Keratinocyte (primary cell): Measurements from ENCODE around the gene DRD1. TPM values are rescaled to one million over a fixed set of nuclear protein-coding genes. Genes with fewer than 3 reads are reported as not detected.

Experiments
- DNase-seq: peaks from one replicate; pipeline ENCODE4 v3.0.0-alpha.2; 2011; ENCODE audit warnings: low read depth, missing footprints, low spot score
- FAIRE-seq: peaks from 2 replicates; lab custom pipeline; 2011; peaks lifted over from hg19 to GRCh38; lab: Jason Lieb, UNC
- H2AFZ ChIP-seq: 2 replicates; pipeline ENCODE4 v1.6.0; 2012; ENCODE audit warnings: low read length, control low read depth, inconsistent platforms; ENCODE audit not compliant: control insufficient read depth
- H3K27ac ChIP-seq: 2 replicates; pipeline ENCODE4 v1.5.1; 2011; ENCODE audit warnings: low read length; ENCODE audit not compliant: control insufficient read depth, insufficient read depth
- H3K27me3 ChIP-seq: 3 replicates; pipeline ENCODE4 v1.6.0; 2011; ENCODE audit warnings: low read length; ENCODE audit not compliant: control insufficient read depth, insufficient read depth; ENCODE audit errors: extremely low read depth
- H3K36me3 ChIP-seq, 2 experiments: 2 replicates in 1 of 2; 3 replicates in 1 of 2; pipeline ENCODE4 v1.5.1; 2011; ENCODE audit warnings: low read length in 2 of 2, mild to moderate bottlenecking in 1 of 2; ENCODE audit not compliant: control insufficient read depth in 2 of 2, insufficient read depth in 2 of 2; ENCODE audit errors: extremely low read depth in 1 of 2
- H3K4me1 ChIP-seq: 3 replicates; pipeline ENCODE4 v1.5.1; 2011; ENCODE audit warnings: low read length; ENCODE audit not compliant: control insufficient read depth, insufficient read depth; ENCODE audit errors: extremely low read depth
- H3K4me2 ChIP-seq: 3 replicates; pipeline ENCODE4 v1.6.0; 2011; ENCODE audit warnings: low read depth, low read length; ENCODE audit not compliant: control insufficient read depth, insufficient read depth; ENCODE audit errors: extremely low read depth
- H3K4me3 ChIP-seq, 3 experiments: fragments of 200-600 bp in 1 of 3; sonication (generic) in 1 of 3; 2 replicates in 2 of 3; 3 replicates in 1 of 3; pipeline ENCODE4 v1.5.1; 2011 to 2016; ENCODE audit warnings: low read length in 3 of 3, mild to moderate bottlenecking in 3 of 3, control low read depth in 2 of 3, inconsistent platforms in 1 of 3, low read depth in 1 of 3, mixed read lengths in 1 of 3, mixed run types in 1 of 3, moderate library complexity in 1 of 3; ENCODE audit not compliant: control insufficient read depth in 2 of 3, insufficient read depth in 2 of 3; ENCODE audit errors: extremely low read depth in 1 of 3
- H3K79me2 ChIP-seq: 2 replicates; pipeline ENCODE4 v1.6.0; 2012; ENCODE audit warnings: low read length; ENCODE audit not compliant: control insufficient read depth, insufficient read depth
- H3K9ac ChIP-seq: 3 replicates; pipeline ENCODE4 v1.6.0; 2011; ENCODE audit warnings: low read length; ENCODE audit not compliant: control insufficient read depth, insufficient read depth; ENCODE audit errors: extremely low read depth
- H3K9me1 ChIP-seq: 3 replicates; pipeline ENCODE4 v1.6.0; 2011; ENCODE audit warnings: low read length; ENCODE audit not compliant: control insufficient read depth, insufficient read depth; ENCODE audit errors: extremely low read depth
- H3K9me3 ChIP-seq: 2 replicates; pipeline ENCODE4 v1.5.1; 2012; ENCODE audit warnings: low read depth, low read length; ENCODE audit not compliant: control insufficient read depth
- H4K20me1 ChIP-seq: 3 replicates; pipeline ENCODE4 v1.6.0; 2011; ENCODE audit warnings: low read length; ENCODE audit not compliant: control insufficient read depth, insufficient read depth; ENCODE audit errors: extremely low read depth
- EZH2 ChIP-seq: IDR thresholded peaks from one replicate; pipeline ENCODE4 v1.6.1; 2012; ENCODE audit warnings: inconsistent platforms, mild to moderate bottlenecking, low read length, moderate library complexity
- dilution Hi-C: fragments of 300-500 bp; cut with MboI; formaldehyde crosslinking; loops from one replicate; pipeline ENCODE4 v1.7.0; 2020; ENCODE audit warnings: low sequenced_read_pairs; ENCODE audit not compliant: extremely low pct_ligation_motif_present
- polyA plus RNA-seq, 5 experiments: library from polyadenylated mRNA; depleted of rRNA in 3 of 5; stranded (reverse) in 3 of 5; stranded (forward) in 1 of 5; unstranded in 1 of 5; fragments of >200 nt; gene quantifications; 1 replicate in 1 of 5; 2 replicates in 3 of 5; 3 replicates in 1 of 5; pipeline versions ENCODE4 v1.2.1 to v1.2.3, GENCODE V29; 2011 to 2012; ENCODE audit warnings: missing spikeins in 2 of 5, low read depth in 1 of 5, low replicate concordance in 1 of 5
- TF ChIP-seq, protein P1 (sequence below), 3 experiments: IDR thresholded peaks in 1 of 3; conservative IDR thresholded peaks in 1 of 3; optimal IDR thresholded peaks in 1 of 3; 2 replicates in 2 of 3; 3 replicates in 1 of 3; pipeline versions ENCODE3 to v1.5.1; 2011; ENCODE audit warnings: low read length in 3 of 3, mild to moderate bottlenecking in 3 of 3, moderate library complexity in 2 of 3, control low read depth in 1 of 3, inconsistent platforms in 1 of 3; ENCODE audit not compliant: insufficient read depth in 2 of 3; ENCODE audit errors: extremely low read depth in 1 of 3

The DRD1 gene
- polyA plus RNA-seq, 1 donor (not counting 4 experiments of a cell fraction or from before 2014, with no cell fraction given): not detected

DNA sequence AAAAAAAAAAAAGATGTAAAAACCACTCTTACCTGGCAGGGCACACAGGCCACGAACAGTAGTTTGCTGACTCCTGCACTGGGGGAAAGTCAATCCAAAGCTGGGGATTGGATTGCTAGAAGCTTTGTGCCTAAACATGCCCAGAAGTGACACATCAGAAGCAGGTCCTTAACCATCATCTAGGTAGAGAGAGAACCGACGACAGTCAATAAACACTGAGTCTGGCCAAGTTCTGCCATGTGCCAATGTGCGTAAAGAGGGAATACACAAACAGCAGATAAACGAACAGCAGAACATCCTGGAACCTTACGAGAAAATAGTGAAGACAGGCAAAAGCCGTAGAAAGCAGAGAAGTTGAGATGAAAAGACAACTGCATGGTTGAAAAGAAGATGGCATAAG lies 49.3 kb upstream of the DRD1 start:
- Histone ChIP-seq H3K79me2 (peaks cover 52% of the 10 kb centered on the region), H4K20me1 (no peaks in the 10 kb centered on the region), H3K27ac (no peak overlapping the region), H3K9me1 (no peaks in the 10 kb centered on the region), H2AFZ (no peak overlapping the region), H3K4me2 (no peak overlapping the region), H3K4me1 (peaks cover 5% of the 10 kb centered on the region), H3K4me3 (no peak overlapping the region), H3K9ac (no peak overlapping the region), H3K9me3 (no peaks in the 10 kb centered on the region), H3K36me3 (peaks cover 4 to 11% of the 10 kb centered on the region in 2 experiments), H3K27me3 (no peaks in the 10 kb centered on the region)
- no peak for DNase-seq
- dilution Hi-C loops: no loop called here
- TF ChIP-seq EZH2: no peak
- TF ChIP-seq, protein P1, sequence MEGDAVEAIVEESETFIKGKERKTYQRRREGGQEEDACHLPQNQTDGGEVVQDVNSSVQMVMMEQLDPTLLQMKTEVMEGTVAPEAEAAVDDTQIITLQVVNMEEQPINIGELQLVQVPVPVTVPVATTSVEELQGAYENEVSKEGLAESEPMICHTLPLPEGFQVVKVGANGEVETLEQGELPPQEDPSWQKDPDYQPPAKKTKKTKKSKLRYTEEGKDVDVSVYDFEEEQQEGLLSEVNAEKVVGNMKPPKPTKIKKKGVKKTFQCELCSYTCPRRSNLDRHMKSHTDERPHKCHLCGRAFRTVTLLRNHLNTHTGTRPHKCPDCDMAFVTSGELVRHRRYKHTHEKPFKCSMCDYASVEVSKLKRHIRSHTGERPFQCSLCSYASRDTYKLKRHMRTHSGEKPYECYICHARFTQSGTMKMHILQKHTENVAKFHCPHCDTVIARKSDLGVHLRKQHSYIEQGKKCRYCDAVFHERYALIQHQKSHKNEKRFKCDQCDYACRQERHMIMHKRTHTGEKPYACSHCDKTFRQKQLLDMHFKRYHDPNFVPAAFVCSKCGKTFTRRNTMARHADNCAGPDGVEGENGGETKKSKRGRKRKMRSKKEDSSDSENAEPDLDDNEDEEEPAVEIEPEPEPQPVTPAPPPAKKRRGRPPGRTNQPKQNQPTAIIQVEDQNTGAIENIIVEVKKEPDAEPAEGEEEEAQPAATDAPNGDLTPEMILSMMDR (optimal IDR thresholded peaks at IDR 0.05 in 1 of 3, IDR thresholded peaks at IDR 0.05 in 1 of 3, conservative IDR thresholded peaks at IDR 0.05 in 1 of 3; ENCODE audit: extremely low read depth in 1 of 3, insufficient read depth in 2 of 3, low read length in 3 of 3): no peak
- FAIRE-seq: no peak

DNA sequence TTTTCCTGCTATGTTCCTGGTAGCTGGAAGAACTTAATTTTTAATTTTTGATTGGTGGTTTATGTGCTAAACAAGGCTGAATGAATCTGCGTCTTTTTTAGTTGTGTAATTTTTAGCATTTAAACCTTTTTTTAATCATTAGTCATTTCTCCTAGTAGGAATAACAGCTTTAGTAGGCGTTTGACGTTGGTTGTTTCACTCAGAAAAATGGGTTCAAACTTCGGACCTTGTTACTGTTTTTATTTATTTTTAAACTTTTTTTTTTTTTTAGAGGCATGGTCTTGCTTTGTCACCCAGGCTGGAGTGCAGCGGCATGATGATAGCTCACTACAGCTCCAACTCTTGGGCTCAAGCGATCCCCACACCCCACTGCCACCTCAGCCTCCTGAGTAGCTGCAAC lies 47.2 kb upstream of the DRD1 start:
- Histone ChIP-seq H3K79me2 (peaks cover 63% of the 10 kb centered on the region), H3K9me3 (no peaks in the 10 kb centered on the region), H3K4me3 (no peak overlapping the region), H3K27ac (no peak overlapping the region), H3K27me3 (no peaks in the 10 kb centered on the region), H3K4me2 (no peak overlapping the region), H3K9me1 (no peaks in the 10 kb centered on the region), H3K36me3 (peaks cover 9 to 15% of the 10 kb centered on the region in 2 experiments), H3K9ac (no peak overlapping the region), H3K4me1 (peaks cover 5% of the 10 kb centered on the region), H2AFZ (no peak overlapping the region), H4K20me1 (peaks cover 7% of the 10 kb centered on the region)
- DNase-seq: no peak
- dilution Hi-C loops: no loop called here
- no peak for TF ChIP-seq EZH2
- TF ChIP-seq, protein P1 (optimal IDR thresholded peaks at IDR 0.05 in 1 of 3, IDR thresholded peaks at IDR 0.05 in 1 of 3, conservative IDR thresholded peaks at IDR 0.05 in 1 of 3; ENCODE audit: extremely low read depth in 1 of 3, insufficient read depth in 2 of 3, low read length in 3 of 3): no peak
- no peak for FAIRE-seq
